Measurements from ENCODE around the gene SIX1.

Gene SIX1

DNA sequence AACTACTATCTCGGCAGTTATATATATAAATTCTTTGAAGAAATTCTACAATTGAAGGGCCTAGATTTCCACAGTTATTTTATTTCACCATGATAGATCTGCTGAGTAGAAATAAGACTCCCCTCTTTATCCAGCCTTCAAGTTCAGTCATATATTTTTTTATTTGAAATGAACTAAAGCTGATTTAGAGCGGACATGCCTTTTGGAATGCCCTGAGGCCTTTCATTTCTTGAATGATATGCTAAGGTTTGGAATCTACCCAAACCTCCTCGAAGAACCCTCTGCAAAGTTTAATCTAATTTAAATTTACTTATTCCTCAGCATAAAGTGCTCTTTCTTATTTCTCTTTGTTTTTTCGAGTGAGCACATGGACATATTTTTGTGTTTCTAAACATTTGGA is 15.1 kb downstream of the SIX1 start:
- Histone ChIP-seq H3K27ac (no peak overlapping the region), H3K4me3 (no peak overlapping the region)
- TF ChIP-seq, protein P1, sequence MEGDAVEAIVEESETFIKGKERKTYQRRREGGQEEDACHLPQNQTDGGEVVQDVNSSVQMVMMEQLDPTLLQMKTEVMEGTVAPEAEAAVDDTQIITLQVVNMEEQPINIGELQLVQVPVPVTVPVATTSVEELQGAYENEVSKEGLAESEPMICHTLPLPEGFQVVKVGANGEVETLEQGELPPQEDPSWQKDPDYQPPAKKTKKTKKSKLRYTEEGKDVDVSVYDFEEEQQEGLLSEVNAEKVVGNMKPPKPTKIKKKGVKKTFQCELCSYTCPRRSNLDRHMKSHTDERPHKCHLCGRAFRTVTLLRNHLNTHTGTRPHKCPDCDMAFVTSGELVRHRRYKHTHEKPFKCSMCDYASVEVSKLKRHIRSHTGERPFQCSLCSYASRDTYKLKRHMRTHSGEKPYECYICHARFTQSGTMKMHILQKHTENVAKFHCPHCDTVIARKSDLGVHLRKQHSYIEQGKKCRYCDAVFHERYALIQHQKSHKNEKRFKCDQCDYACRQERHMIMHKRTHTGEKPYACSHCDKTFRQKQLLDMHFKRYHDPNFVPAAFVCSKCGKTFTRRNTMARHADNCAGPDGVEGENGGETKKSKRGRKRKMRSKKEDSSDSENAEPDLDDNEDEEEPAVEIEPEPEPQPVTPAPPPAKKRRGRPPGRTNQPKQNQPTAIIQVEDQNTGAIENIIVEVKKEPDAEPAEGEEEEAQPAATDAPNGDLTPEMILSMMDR (IDR thresholded peaks at IDR 0.05), result no peak
- no peak for DNase-seq (ENCODE audit: low spot score)

DNA sequence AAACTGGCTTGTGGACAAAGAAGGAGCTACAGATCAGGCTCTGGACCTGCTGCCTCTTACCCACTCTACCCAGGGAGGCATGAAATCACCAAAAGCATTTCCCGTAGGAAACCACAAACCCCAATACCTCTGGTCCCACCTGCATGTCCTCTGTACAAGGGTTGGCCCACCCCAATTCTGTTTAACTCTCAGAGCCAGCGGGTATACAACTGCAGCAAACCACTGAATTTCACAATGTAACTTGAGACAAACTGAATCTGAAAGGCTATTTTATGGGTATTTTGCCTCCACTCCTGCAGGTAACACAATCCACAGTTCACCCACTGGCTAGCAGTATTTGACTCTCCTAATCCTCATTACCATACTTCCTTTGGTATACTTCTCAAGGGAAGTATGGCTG is 16.5 kb downstream of the SIX1 start:
- TF ChIP-seq, protein P1 (IDR thresholded peaks at IDR 0.05), result no peak
- Histone ChIP-seq H3K4me3 (no peak overlapping the region), H3K27ac (no peak overlapping the region)
- DNase-seq (ENCODE audit: low spot score), result no peak

- Histone ChIP-seq H3K27ac (no peak overlapping the region), H3K4me3 (no peak overlapping the region)
- TF ChIP-seq, protein P1 (IDR thresholded peaks at IDR 0.05), result no peak
- DNase-seq (ENCODE audit: low spot score), result no peak
These were observed 17.0 kb downstream of the SIX1 start for GRCh38 chr14:60632257-60632656.

DNA sequence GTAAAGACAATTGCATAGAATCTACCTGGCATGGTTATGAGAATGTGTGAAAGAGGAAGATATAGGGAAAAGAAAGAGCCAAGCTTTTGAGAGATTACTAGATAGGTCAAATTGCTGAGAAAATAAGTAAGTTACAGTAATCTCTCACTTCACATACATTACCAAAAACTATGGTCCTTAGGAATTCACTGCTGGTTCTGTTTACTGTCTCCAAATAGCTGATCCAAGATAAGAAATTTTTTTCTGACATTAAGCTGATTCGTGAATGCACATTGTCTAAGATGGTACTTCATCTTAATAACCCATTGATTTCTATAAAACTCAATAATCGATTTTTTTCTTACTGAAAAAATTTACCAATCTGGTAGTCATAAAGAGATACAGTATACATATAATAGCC is 17.4 kb downstream of the SIX1 start:
- TF ChIP-seq, protein P1 (IDR thresholded peaks at IDR 0.05), result no peak
- no peak overlapping the region for H3K4me3 ChIP-seq
- DNase-seq (ENCODE audit: low spot score), result no peak
- H3K27ac ChIP-seq, result no peak overlapping the region

- no peak for DNase-seq (ENCODE audit: low spot score)
- Histone ChIP-seq H3K27ac (no peak overlapping the region), H3K4me3 (no peak overlapping the region)
- TF ChIP-seq, protein P1 (IDR thresholded peaks at IDR 0.05), result no peak
These were observed 19.1 kb downstream of the SIX1 start for GRCh38 chr14:60630129-60630528.

DNA sequence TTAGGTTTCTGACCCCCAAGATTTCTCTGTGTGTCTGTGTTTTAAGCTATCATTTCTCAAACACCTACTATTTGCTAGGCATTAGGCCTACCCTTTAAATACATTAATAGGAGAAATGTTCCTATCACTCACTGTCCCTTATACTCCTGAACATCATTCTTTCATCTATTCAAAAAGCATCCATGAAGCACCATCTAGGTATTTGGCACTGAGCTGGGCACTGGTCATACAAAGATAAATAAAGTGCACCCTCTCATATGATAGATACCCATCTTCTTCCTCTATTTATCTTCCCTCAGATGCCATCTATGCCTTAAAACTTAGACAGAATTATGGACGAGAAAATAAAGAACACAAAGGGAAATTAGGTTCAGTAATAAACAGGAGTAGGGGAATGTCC is 20.4 kb downstream of the SIX1 start:
- H3K4me3 ChIP-seq, result no peak overlapping the region
- DNase-seq (ENCODE audit: low spot score), result no peak
- TF ChIP-seq, protein P1 (IDR thresholded peaks at IDR 0.05), result no peak

GRCh38 chr14:60622917-60623257 is 26.4 kb downstream of the SIX1 start:
- TF ChIP-seq, protein P1 (IDR thresholded peaks at IDR 0.05), result no peak
- no peak for DNase-seq (ENCODE audit: low spot score)
- no peak overlapping the region for H3K27ac ChIP-seq
- H3K4me3 ChIP-seq, result no peak overlapping the region

More for the DNA sequence above, 20.4 kb downstream of the SIX1 start:
- no peak overlapping the region for H3K27ac ChIP-seq

Measured in coronary artery (tissue), 2 donors.